ENCODE data around the gene DDX3X.

- TF ChIP-seq POLR2A (IDR thresholded peaks at IDR 0.05; ENCODE audit: low read depth, low read length) = no peak
- no peak for TF ChIP-seq POLR2AphosphoS5 (IDR thresholded peaks at IDR 0.05; ENCODE audit: low read depth, low read length)
These were observed 42.7 kb upstream of the DDX3X start for GRCh38 chrX:41291309-41291708.

Measured in GM12891 (cell line).